Psoas muscle (tissue), 8 donors: ENCODE results near the gene QRICH2. TPM values are rescaled to one million over a fixed set of nuclear protein-coding genes. Genes with fewer than 3 reads are reported as not detected.

ENCODE experiments used
- ATAC-seq, 4 donors: fragments of 200-7000 bp; cut with Tn5 transposase; one replicate each; pipeline ENCODE4 v1.9.1; 2020; ENCODE audit warnings: moderate library complexity in 3 of 4, mild to moderate bottlenecking in 2 of 4
- DNase-seq, 2 donors: peaks; one replicate each; pipeline ENCODE4 v3.0.0-alpha.2; 2020
- H3K27ac ChIP-seq: fragments of 200-600 bp; one replicate; pipeline ENCODE4 v1.8.0; 2022
- H3K27me3 ChIP-seq, 3 donors: fragments of 200-600 bp in 1 of 3; one replicate each; pipeline versions ENCODE4 v1.6.1 to v1.8.0; 2013 to 2022; ENCODE audit warnings: low read length in 2 of 3, mild to moderate bottlenecking in 2 of 3, moderate library complexity in 1 of 3; ENCODE audit not compliant: insufficient read depth in 3 of 3
- H3K36me3 ChIP-seq, 2 donors: fragments of 200-600 bp in 1 of 2; one replicate each; pipeline versions ENCODE4 v1.6.1 to v1.8.0; 2013 to 2022; ENCODE audit warnings: low read depth in 1 of 2, mild to moderate bottlenecking in 1 of 2, moderate library complexity in 1 of 2; ENCODE audit not compliant: insufficient read depth in 1 of 2
- H3K4me1 ChIP-seq: fragments of 200-600 bp; one replicate; pipeline ENCODE4 v1.8.0; 2022
- H3K4me3 ChIP-seq: fragments of 200-600 bp; one replicate; pipeline ENCODE4 v1.8.0; 2022; ENCODE audit warnings: mild to moderate bottlenecking
- H3K9me3 ChIP-seq: fragments of 200-600 bp; one replicate; pipeline ENCODE4 v1.8.0; 2022
- WGBS, 3 donors: extraction: QIAGEN DNeasy Blood & Tissue Kit; methylation state at CpG; one replicate each; pipeline versions ENCODE4 v1.1.6 to v1.1.7; 2013; 5-methylcytosine and 5-hydroxymethylcytosine counted together
- intact Hi-C, 2 donors: fragments of 100-400 bp; cut with DNase I; formaldehyde crosslinking; loops; one replicate each; pipeline versions ENCODE4 v1.11.0 to v1.14.2; 2022
- polyA plus RNA-seq, 3 donors: library from polyadenylated mRNA; stranded (reverse); fragments of 200-250 nt; gene quantifications; one replicate each; pipeline ENCODE4 v1.2.3, GENCODE V29; 2013
- total RNA-seq, 4 donors: library from RNA; stranded (reverse); fragmentation: NEBNext Ultra II Directional in 2 of 4; extraction: Animal tissue kit (Norgen Biotek cat#: 25700) in 2 of 4; gene quantifications; one replicate each; pipeline versions ENCODE4 v1.2.1 to v1.2.4, GENCODE V29; 2021 to 2023
- TF ChIP-seq, protein P1 (sequence below): fragments of 200-600 bp; IDR thresholded peaks from one replicate; pipeline ENCODE4 v1.8.0; 2022; ENCODE audit warnings: antibody characterized with exemption
- donor health status: healthy with polysubstance abuse.
- donor health status: DM: no; HTN: no; CAD: no; lungs with moderate emphysema.
- donor health status: Bipolar disorder and iron deficiency.
- donor health status: healthy.
- donor health status: DM: yes; HTN: yes; CAD: no.
- donor health status: DM: no; HTN: no; CAD: no.
- donor health status: DM: no; HTN: no; CAD: no.
- donor health status: DM: yes; HTN: yes; CAD: no.

The QRICH2 gene
- total and polyA plus RNA-seq, 7 donors: 0.69 to 1.5 (median 1.1) TPM

DNA sequence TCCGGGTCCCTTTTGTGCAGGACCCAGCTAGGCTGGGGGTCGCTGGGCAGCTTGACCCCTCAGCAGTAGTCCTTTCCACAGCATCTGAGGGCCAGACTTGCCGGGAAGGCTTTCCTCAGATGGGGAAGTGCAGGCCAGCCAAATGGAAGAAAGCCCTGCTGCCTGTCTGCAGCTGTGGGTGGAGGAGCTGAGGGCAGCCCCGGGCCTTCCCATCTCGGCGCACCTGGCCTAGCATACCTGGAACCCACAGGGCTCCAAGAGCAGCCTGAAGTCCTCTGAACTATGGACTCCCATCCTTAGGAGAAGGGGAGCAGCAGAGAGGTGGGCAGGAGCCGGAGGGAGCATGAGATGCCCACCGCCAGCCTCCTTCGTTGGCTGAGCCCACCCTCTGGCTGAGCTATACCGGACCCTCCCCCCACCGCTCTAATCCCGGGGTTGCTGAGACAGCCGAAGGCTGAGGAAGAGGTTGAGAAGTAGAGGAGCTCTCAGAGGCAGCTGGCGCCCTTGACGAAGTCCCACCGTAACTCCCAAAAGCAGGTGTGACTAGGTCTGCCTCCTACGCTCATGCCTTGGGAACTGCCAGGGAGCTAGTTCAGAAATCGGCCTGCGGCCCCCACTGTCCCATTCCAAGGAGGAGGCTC, 29.7 kb downstream of the QRICH2 start:
- ATAC-seq (no peak), DNase-seq (no peak)
- Histone ChIP-seq H3K4me1 (peaks cover 16% of the 10 kb centered on the region), H3K36me3 (no peaks in the 10 kb centered on the region), H3K9me3 (no peaks in the 10 kb centered on the region), H3K27me3 (no peaks in the 10 kb centered on the region), H3K4me3 (no peak overlapping the region), H3K27ac (no peak overlapping the region)
- TF ChIP-seq, protein P1, sequence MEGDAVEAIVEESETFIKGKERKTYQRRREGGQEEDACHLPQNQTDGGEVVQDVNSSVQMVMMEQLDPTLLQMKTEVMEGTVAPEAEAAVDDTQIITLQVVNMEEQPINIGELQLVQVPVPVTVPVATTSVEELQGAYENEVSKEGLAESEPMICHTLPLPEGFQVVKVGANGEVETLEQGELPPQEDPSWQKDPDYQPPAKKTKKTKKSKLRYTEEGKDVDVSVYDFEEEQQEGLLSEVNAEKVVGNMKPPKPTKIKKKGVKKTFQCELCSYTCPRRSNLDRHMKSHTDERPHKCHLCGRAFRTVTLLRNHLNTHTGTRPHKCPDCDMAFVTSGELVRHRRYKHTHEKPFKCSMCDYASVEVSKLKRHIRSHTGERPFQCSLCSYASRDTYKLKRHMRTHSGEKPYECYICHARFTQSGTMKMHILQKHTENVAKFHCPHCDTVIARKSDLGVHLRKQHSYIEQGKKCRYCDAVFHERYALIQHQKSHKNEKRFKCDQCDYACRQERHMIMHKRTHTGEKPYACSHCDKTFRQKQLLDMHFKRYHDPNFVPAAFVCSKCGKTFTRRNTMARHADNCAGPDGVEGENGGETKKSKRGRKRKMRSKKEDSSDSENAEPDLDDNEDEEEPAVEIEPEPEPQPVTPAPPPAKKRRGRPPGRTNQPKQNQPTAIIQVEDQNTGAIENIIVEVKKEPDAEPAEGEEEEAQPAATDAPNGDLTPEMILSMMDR: no peak
- intact Hi-C loops: loop anchor here (2.0 to 5.0 kb wide), 3 partner anchors 81 to 158 kb away; no protein-coding TSS in a partner anchor
- 83 to 87% (median 87%) methylated on average over 15 to 19 of the region's 19 CpGs for WGBS, 3 donors

GRCh38 chr17:76277300-76278267, 30.5 kb downstream of the QRICH2 start:
- WGBS, 3 donors: 91 to 93% (median 93%) methylated on average over 27 to 31 of the region's 31 CpGs
- TF ChIP-seq, protein P1: no peak
- peaks cover 18% of the 10 kb centered on the region for H3K4me1 ChIP-seq
- H3K27ac ChIP-seq: no peak overlapping the region
- intact Hi-C loops: loop anchor here (2.0 to 5.0 kb wide), 4 partner anchors 19 to 157 kb away; no protein-coding TSS in a partner anchor
- no peaks in the 10 kb centered on the region for H3K9me3 ChIP-seq
- H3K4me3 ChIP-seq: no peak overlapping the region
- H3K27me3 ChIP-seq: no peaks in the 10 kb centered on the region
- ATAC-seq (no peak), DNase-seq (no peak)
- H3K36me3 ChIP-seq: no peaks in the 10 kb centered on the region

DNA sequence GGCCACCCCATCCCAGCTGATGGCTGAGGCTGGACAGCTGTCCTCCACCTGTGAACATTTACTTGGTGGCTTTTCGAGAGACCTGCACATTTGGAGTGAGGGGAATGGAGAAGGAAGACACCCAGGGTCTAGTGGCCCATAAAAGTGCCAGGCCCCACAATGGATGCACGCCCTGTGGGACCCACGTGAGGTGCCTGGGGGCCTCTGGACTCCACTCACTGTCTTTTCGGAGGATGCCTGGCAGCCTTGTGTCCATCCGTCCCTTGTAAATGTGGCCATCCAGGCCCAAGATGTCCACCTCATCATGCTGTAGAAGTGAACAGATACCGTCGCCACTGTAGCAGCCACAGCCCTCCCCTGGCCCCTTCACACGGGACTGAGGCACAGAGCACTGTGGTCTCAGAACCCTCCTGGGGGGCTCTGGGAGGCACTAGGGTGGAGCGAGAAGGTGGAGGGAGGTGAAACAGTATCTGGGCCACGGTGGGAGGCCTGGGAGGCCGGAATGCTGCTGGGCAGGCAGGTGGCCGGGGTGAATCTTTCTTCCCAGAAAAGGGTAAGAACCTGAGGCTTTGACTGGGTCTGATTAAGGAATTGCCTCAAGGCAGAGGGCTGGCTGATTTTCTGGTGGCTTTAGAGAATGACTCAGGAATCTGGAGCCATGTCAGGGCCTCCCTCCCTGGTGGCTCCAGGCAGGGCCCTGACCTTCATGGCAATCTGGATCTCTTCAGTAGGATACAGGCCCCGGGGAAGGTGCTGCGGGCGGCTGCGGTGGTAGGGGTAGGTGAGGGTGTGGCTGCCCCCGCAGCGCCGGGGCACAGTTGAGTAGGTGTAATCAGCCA, 31.4 kb downstream of the QRICH2 start:
- intact Hi-C loops: loop anchor here in 1 of 2 donors (2.0 to 5.0 kb wide), 3 partner anchors 20 to 94 kb away; no protein-coding TSS in a partner anchor
- no peak overlapping the region for H3K4me3 ChIP-seq
- DNase-seq (peak in 1 of 2 donors; percentile 28), ATAC-seq (no peak)
- H3K9me3 ChIP-seq: no peaks in the 10 kb centered on the region
- TF ChIP-seq, protein P1: no peak
- peaks cover 26% of the 10 kb centered on the region for H3K4me1 ChIP-seq
- 86 to 93% (median 89%) methylated on average over 19 of the region's 19 CpGs for WGBS, 3 donors
- no peaks in the 10 kb centered on the region for H3K36me3 ChIP-seq
- H3K27ac ChIP-seq: no peak overlapping the region
- H3K27me3 ChIP-seq: no peaks in the 10 kb centered on the region

DNA sequence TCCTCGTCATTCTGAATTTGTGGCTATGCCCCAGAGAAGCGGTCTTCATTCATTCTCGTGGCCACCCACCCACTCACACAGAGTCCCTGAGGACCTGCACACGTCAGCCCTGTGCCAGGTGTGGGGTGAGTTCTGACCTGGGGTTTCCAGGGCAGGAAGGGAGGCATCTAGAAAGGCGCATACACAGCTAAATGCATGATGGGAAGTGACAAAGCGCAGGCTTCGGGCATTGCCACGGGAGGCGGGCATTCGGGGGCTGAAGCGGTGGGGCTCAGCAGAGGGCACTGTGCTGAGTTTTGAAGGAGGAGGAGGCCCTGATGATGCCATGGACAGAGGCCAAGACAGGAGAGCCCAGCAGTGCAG, 32.0 kb downstream of the QRICH2 start:
- no peak overlapping the region for H3K27ac ChIP-seq
- H3K9me3 ChIP-seq: no peaks in the 10 kb centered on the region
- no peaks in the 10 kb centered on the region for H3K27me3 ChIP-seq
- 87 to 91% (median 88%) methylated on average over 11 of the region's 11 CpGs for WGBS, 3 donors
- DNase-seq (no peak), ATAC-seq (no peak)
- H3K36me3 ChIP-seq: no peaks in the 10 kb centered on the region
- peaks cover 29% of the 10 kb centered on the region for H3K4me1 ChIP-seq
- no peak overlapping the region for H3K4me3 ChIP-seq
- TF ChIP-seq, protein P1: no peak
- intact Hi-C loops: loop anchor here in 1 of 2 donors (2.0 to 5.0 kb wide), 3 partner anchors 21 to 94 kb away; no protein-coding TSS in a partner anchor
